ENCODE data around the gene ECSCR. TPM values are rescaled to one million over a fixed set of nuclear protein-coding genes. Genes with fewer than 3 reads are reported as not detected.
A peak's percentile ranks its signal among the peaks of the same experiment; 100 is the strongest.
"Not testable (repeated sequence)": the region's sequence is repeated elsewhere in the genome, so short reads cannot be mapped to it uniquely, and the experiment has no call there.

Gene ECSCR
- total RNA-seq, 4 donors from 2014 or later: 4.2 to 16.6 (median 9.4) TPM

DNA sequence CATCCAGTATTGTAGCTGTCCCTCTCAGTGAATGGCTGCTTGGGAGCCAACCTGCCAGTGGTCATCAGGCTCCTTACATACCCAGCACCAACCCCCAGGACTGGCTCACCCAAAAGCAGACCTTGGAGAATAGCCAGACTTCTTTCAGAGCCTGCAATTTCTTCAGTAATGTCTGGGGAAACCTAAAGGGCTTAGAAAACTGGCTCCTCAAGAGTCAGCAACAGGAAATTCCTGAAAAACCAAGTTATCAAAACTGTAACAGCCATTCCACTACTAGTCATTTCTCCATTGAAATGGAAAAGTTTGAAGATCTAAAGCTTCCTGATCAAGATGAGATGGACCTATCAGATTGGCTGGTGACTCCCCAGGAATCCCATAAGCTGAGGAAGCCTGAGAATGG is 32.3 kb upstream of the ECSCR start:
- H3K4me3 ChIP-seq: no peak overlapping the region
- no peak for DNase-seq (ENCODE audit: low spot score in 2 of 2)
- no peaks in the 10 kb centered on the region for H3K36me3 ChIP-seq
- H3K9me3 ChIP-seq: no peaks in the 10 kb centered on the region
- H3K27ac ChIP-seq: no peak overlapping the region
- TF ChIP-seq POLR2AphosphoS5 (IDR thresholded peaks at IDR 0.05): no peak
- TF ChIP-seq, protein P1, sequence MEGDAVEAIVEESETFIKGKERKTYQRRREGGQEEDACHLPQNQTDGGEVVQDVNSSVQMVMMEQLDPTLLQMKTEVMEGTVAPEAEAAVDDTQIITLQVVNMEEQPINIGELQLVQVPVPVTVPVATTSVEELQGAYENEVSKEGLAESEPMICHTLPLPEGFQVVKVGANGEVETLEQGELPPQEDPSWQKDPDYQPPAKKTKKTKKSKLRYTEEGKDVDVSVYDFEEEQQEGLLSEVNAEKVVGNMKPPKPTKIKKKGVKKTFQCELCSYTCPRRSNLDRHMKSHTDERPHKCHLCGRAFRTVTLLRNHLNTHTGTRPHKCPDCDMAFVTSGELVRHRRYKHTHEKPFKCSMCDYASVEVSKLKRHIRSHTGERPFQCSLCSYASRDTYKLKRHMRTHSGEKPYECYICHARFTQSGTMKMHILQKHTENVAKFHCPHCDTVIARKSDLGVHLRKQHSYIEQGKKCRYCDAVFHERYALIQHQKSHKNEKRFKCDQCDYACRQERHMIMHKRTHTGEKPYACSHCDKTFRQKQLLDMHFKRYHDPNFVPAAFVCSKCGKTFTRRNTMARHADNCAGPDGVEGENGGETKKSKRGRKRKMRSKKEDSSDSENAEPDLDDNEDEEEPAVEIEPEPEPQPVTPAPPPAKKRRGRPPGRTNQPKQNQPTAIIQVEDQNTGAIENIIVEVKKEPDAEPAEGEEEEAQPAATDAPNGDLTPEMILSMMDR (IDR thresholded peaks at IDR 0.05): no peak
- TF ChIP-seq EP300 (IDR thresholded peaks at IDR 0.05): no peak
- TF ChIP-seq POLR2A (IDR thresholded peaks at IDR 0.05): no peak
- H3K27me3 ChIP-seq: no peaks in the 10 kb centered on the region
- H3K4me1 ChIP-seq: peaks cover 14% of the 10 kb centered on the region

DNA sequence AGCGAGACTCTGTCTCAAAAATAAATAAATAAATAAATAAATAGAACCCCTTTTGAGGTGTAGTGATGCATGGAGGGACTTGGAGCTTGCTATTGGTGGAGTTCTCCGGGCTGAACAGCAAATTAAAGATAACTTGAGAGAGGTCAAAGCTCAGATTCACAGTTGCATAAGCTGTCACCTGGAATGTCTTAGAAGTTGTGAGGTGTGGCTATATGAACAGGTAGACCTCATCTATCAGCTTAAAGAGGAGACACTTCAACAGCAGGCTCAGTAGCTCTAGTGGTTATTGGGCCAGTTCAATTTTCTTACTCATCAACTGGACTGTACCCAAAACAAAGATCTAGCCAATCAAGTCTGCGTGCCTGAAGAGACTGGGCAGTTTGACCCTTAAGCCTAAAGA is 31.7 kb upstream of the ECSCR start:
- Histone ChIP-seq H3K27me3 (no peaks in the 10 kb centered on the region), H3K36me3 (no peaks in the 10 kb centered on the region), H3K4me3 (no peak overlapping the region), H3K9me3 (no peaks in the 10 kb centered on the region), H3K27ac (no peak overlapping the region), H3K4me1 (peaks cover 14% of the 10 kb centered on the region)
- 90% methylated on average over 3 of the region's 3 CpGs for WGBS
- DNase-seq (ENCODE audit: low spot score in 2 of 2): no peak
- TF ChIP-seq POLR2A (IDR thresholded peaks at IDR 0.05) (no peak), EP300 (IDR thresholded peaks at IDR 0.05) (no peak), POLR2AphosphoS5 (IDR thresholded peaks at IDR 0.05) (no peak)
- TF ChIP-seq, protein P1 (IDR thresholded peaks at IDR 0.05): no peak

DNA sequence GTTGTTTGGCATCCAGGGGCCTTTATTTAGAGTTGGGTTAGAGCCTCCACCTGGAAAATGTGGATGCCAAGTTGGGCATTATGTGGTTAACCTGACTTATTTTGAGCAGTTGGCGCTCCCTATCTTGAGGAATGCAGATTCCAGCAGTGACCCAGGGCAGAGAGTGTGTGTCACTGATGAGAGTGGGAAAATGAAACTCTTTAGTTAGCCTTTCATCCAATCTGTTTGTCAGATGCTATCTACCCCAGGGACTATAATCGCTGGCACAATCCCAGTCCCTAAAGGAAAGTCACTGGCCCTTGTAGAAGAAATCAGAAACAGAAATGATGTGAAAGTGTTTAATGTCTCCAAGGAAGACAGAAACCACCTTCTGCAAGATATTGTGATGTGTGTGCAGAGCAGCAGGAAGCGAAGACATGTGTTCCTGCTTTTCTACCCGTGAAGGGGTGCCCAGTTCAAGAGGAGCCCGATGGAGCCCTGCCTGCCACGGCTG is 30.2 kb upstream of the ECSCR start:
- Histone ChIP-seq H3K27ac (no peak overlapping the region), H3K4me1 (peaks cover 14% of the 10 kb centered on the region), H3K4me3 (no peak overlapping the region), H3K27me3 (no peaks in the 10 kb centered on the region), H3K9me3 (no peaks in the 10 kb centered on the region), H3K36me3 (no peaks in the 10 kb centered on the region)
- no peak for TF ChIP-seq EP300 (IDR thresholded peaks at IDR 0.05)
- TF ChIP-seq, protein P1 (IDR thresholded peaks at IDR 0.05): no peak
- no peak for TF ChIP-seq POLR2AphosphoS5 (IDR thresholded peaks at IDR 0.05)
- no peak for TF ChIP-seq POLR2A (IDR thresholded peaks at IDR 0.05)
- no peak for DNase-seq (ENCODE audit: low spot score in 2 of 2)
- 25% methylated on average over 6 of the region's 6 CpGs for WGBS

DNA sequence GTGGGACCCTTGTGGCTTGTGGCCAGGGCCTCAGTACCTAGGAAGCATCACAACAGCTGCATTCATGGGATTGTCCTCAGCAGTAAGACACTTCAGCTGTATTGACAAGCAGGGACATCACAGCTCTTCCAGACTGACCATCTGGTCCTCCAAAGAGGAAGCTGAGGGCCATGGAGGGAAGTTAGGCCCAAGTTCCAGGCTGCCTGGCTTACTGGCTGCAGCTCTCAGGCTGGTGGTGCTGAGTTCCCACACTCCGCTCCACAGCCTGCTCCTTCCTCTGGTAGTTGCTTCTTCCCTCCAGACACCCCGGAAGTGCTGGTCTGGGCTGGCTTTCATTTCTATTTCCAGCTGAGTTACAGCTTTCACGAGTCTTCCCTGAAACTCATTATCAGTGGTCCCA is 25.7 kb upstream of the ECSCR start:
- Histone ChIP-seq H3K4me1 (peaks cover 25% of the 10 kb centered on the region), H3K27me3 (no peaks in the 10 kb centered on the region), H3K27ac (no peak overlapping the region), H3K36me3 (no peaks in the 10 kb centered on the region), H3K9me3 (no peaks in the 10 kb centered on the region), H3K4me3 (no peak overlapping the region)
- DNase-seq (ENCODE audit: low spot score in 2 of 2): no peak
- whole genome bisulfite sequencing: 75% methylated on average over 2 of the region's 3 CpGs
- no peak for TF ChIP-seq POLR2AphosphoS5 (IDR thresholded peaks at IDR 0.05)
- TF ChIP-seq, protein P1 (IDR thresholded peaks at IDR 0.05): no peak
- TF ChIP-seq EP300 (IDR thresholded peaks at IDR 0.05): no peak
- no peak for TF ChIP-seq POLR2A (IDR thresholded peaks at IDR 0.05)

DNA sequence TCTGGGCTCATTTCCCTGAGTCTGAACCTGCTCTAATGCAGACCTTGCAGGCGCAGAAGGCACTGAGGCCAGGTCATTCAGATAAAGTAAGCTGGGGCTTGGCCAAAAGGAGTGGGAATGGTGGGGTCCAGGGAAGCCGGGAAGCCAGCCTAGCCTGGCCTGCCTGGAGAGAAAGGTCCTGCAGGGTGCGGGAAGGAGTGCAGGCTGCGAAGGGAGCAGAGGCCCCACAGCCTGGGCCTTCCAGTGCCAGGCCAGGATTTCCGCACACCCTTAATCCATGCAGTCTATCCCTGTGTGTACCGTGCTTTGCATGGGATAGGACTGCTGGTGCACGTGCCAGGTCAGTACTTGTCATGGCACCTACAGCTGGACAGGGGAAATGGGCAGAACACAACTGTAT is 23.7 kb upstream of the ECSCR start:
- no peak for DNase-seq (ENCODE audit: low spot score in 2 of 2)
- H3K27ac ChIP-seq: no peak overlapping the region
- TF ChIP-seq, protein P1 (IDR thresholded peaks at IDR 0.05): no peak
- no peak for TF ChIP-seq POLR2AphosphoS5 (IDR thresholded peaks at IDR 0.05)
- TF ChIP-seq POLR2A (IDR thresholded peaks at IDR 0.05): no peak
- TF ChIP-seq EP300 (IDR thresholded peaks at IDR 0.05): no peak
- no peaks in the 10 kb centered on the region for H3K9me3 ChIP-seq
- no peak overlapping the region for H3K4me3 ChIP-seq
- peaks cover 35% of the 10 kb centered on the region for H3K4me1 ChIP-seq
- WGBS: 86% methylated on average over 7 of the region's 7 CpGs
- no peaks in the 10 kb centered on the region for H3K27me3 ChIP-seq
- H3K36me3 ChIP-seq: no peaks in the 10 kb centered on the region

DNA sequence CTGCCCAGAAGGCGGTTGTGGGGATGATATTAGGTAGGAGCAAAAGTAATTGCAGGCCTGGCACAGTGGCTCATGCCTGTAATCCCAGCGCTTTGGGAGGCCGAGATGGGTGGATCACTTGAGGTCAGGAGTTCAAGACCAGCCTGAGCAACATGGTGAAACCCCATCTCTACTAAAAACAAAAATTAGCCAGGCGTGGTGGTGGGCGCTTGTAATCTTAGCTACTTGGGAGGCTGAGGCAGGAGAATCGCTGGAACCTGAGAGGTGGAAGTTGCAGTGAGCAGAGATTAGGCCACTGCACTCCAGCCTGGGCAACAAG is 20.3 kb upstream of the ECSCR start:
- not testable (repeated sequence) for DNase-seq (ENCODE audit: low spot score in 2 of 2); H3K9me3 ChIP-seq; H3K27me3 ChIP-seq
- H3K36me3 ChIP-seq: peaks cover 12% of the 10 kb centered on the region
- H3K4me3 ChIP-seq: peak overlapping the region; percentile 53
- 42% methylated on average over 6 of the region's 6 CpGs for whole genome bisulfite sequencing
- H3K27ac ChIP-seq: peak overlapping the region; percentile 94
- peaks cover 46% of the 10 kb centered on the region for H3K4me1 ChIP-seq
